Measurements from ENCODE around the gene MYO15B. TPM values are rescaled to one million over a fixed set of nuclear protein-coding genes. Genes with fewer than 3 reads are reported as not detected.

MYO15B gene
- total RNA-seq, 1 experiment from 2014 or later, result 30.3 TPM

GRCh38 chr17:75605790-75606189, 18.2 kb downstream of the MYO15B start:
- no TSS peak for BruUV-seq (replicated peaks)
- DNase-seq (ENCODE audit: low read depth, low spot score) (no peak), ATAC-seq (no peak)
- Histone ChIP-seq H3K36me3 (ENCODE audit: control insufficient read depth in 1 of 2, insufficient read depth in 2 of 2, low read length in 2 of 2) (no peaks in the 10 kb centered on the region), H3K4me1 (ENCODE audit: control insufficient read depth in 1 of 2, insufficient read depth in 2 of 2, low read length in 2 of 2) (peaks cover 22 to 60% of the 10 kb centered on the region in 2 experiments), H3K4me2 (ENCODE audit: low read length) (no peak overlapping the region), H3K4me3 (replicated peaks in 1 of 2; ENCODE audit: low read depth in 1 of 2, low read length in 2 of 2) (no peak overlapping the region), H3K79me2 (ENCODE audit: insufficient read depth, low read length) (no peaks in the 10 kb centered on the region), H3K9me2 (ENCODE audit: insufficient read depth) (no peaks in the 10 kb centered on the region), H3K9me3 (ENCODE audit: control insufficient read depth in 1 of 2, insufficient read depth in 1 of 2, low read depth in 1 of 2, low read length in 2 of 2) (no peaks in the 10 kb centered on the region), H3K27me3 (ENCODE audit: insufficient read depth, low read length) (no peaks in the 10 kb centered on the region), H3K9ac (ENCODE audit: low read length) (no peak overlapping the region), H2AFZ (ENCODE audit: low read depth, low read length, poor library complexity, severe bottlenecking) (no peak overlapping the region), H3K27ac (ENCODE audit: low read depth, low read length) (no peak overlapping the region), H4K20me1 (ENCODE audit: insufficient read depth) (no peaks in the 10 kb centered on the region)
- ChIA-PET CTCF (interaction anchor here (0.6 to 2.9 kb wide), 2 partner anchors 27 to 1860 kb away, joined by 3 to 14 read pairs; partner anchors contain the start of gene SMIM5), POLR2A (interaction anchor here (0.6 kb wide), 1 partner anchor 250 kb away, joined by 3 read pairs; the partner anchor contains the start of gene WBP2), RAD21 (ENCODE audit: low non-redundant PET in 1 of 2, low total read pairs in 2 of 2, uncharacterized antibody in 2 of 2, unreplicated experiment in 2 of 2) (no interaction called here)
- no peak for TF ChIP-seq SIN3A (IDR thresholded peaks at IDR 0.05; ENCODE audit: low read depth)
- TF ChIP-seq CEBPB (IDR thresholded peaks at IDR 0.05; ENCODE audit: low read depth), result no peak
- TF ChIP-seq YY1 (IDR thresholded peaks at IDR 0.05; ENCODE audit: extremely low read depth, insufficient replicate concordance, low read depth, low read length), result no peak
- TF ChIP-seq ZNF274 (IDR thresholded peaks at IDR 0.05; ENCODE audit: low read depth, low read length), result no peak
- TF ChIP-seq REST (IDR thresholded peaks at IDR 0.05; ENCODE audit: low read depth), result no peak
- no peak for TF ChIP-seq ZFX (IDR thresholded peaks at IDR 0.05)
- TF ChIP-seq EZH2phosphoT487 (IDR thresholded peaks at IDR 0.05; ENCODE audit: borderline replicate concordance), result no peak
- TF ChIP-seq ZBTB33 (IDR thresholded peaks at IDR 0.05; ENCODE audit: extremely low read depth, insufficient replicate concordance, low read length), result no peak
- TF ChIP-seq CBX3 (IDR thresholded peaks at IDR 0.05; ENCODE audit: low read depth), result no peak
- intact Hi-C loops (cut with micrococcal nuclease), result no loop called here

Data from HCT116 (cell line).